IMR-90 (cell line): ENCODE results near the gene ARPIN. TPM values are rescaled to one million over a fixed set of nuclear protein-coding genes. Genes with fewer than 3 reads are reported as not detected.

Experiments used
- ATAC-seq: fragments of 200-7000 bp; cut with Tn5 transposase; 2 replicates; pipeline ENCODE4 v1.9.1; 2020; ENCODE audit warnings: low read depth, mild to moderate bottlenecking, moderate library complexity
- BruUV-seq: library from RNA; stranded (reverse); fragments of 400-500 nt; replicated peaks from 2 replicates; lab custom pipeline; 2021; lab: Mats Ljungman, UMichigan
- CTCF ChIA-PET: fragments of 300-600 bp; formaldehyde crosslinking; extraction: SDS; loops from one replicate; lab custom pipeline; 2021; ENCODE audit warnings: antibody characterized with exemption; lab: Yijun Ruan, JAX
- POLR2A ChIA-PET: fragments of 300-600 bp; sonication (Branson Sonifier 250); formaldehyde crosslinking; loops from one replicate; lab custom pipeline; 2022; ENCODE audit warnings: antibody characterized with exemption; ENCODE audit not compliant: unreplicated experiment; lab: Charles Lee
- DNase-seq: peaks from one replicate; pipeline ENCODE4 v3.0.0; 2013
- H2AFZ ChIP-seq: replicated peaks from 2 replicates; pipeline ENCODE3; 2013; ENCODE audit warnings: low read length, mild to moderate bottlenecking; ENCODE audit not compliant: poor library complexity
- H2AK5ac ChIP-seq: 2 replicates; pipeline ENCODE4 v1.6.1; 2013; ENCODE audit warnings: low read depth, low read length, inconsistent platforms
- H2AK9ac ChIP-seq: replicated peaks from 2 replicates; pipeline ENCODE3; 2013; ENCODE audit warnings: mild to moderate bottlenecking, low read depth, low read length, moderate library complexity; ENCODE audit not compliant: poor library complexity
- H2BK120ac ChIP-seq: 2 replicates; pipeline ENCODE4 v1.6.1; 2013; ENCODE audit warnings: low read depth, low read length, inconsistent platforms
- H2BK15ac ChIP-seq: 3 replicates; pipeline ENCODE4 v1.6.1; 2013; ENCODE audit warnings: low read depth, low read length, inconsistent platforms
- H2BK20ac ChIP-seq: 2 replicates; pipeline ENCODE4 v1.6.1; 2013; ENCODE audit warnings: low read depth, mild to moderate bottlenecking, inconsistent platforms, low read length, moderate library complexity
- H2BK5ac ChIP-seq: 2 replicates; pipeline ENCODE4 v1.6.1; 2013; ENCODE audit warnings: mild to moderate bottlenecking, low read depth, low read length, inconsistent platforms; ENCODE audit not compliant: poor library complexity, severe bottlenecking
- H3K14ac ChIP-seq: replicated peaks from 2 replicates; pipeline ENCODE4 v1.6.1; 2013; ENCODE audit warnings: low read depth, low read length, inconsistent platforms
- H3K18ac ChIP-seq: 2 replicates; pipeline ENCODE4 v1.6.1; 2013; ENCODE audit warnings: low read depth, low read length, control low read depth
- H3K23ac ChIP-seq: 2 replicates; pipeline ENCODE4 v1.6.1; 2013; ENCODE audit warnings: low read depth, low read length, inconsistent platforms
- H3K27ac ChIP-seq: 2 replicates; pipeline ENCODE4 v1.5.1; 2013; ENCODE audit warnings: mild to moderate bottlenecking, control low read depth, low read length; ENCODE audit not compliant: insufficient read depth
- H3K27me3 ChIP-seq: 2 replicates; pipeline ENCODE4 v1.6.1; 2013; ENCODE audit warnings: low read length; ENCODE audit not compliant: control insufficient read depth, insufficient read depth
- H3K36me3 ChIP-seq: 2 replicates; pipeline ENCODE4 v1.6.1; 2013; ENCODE audit warnings: low read length, mixed read lengths; ENCODE audit not compliant: control insufficient read depth, insufficient read depth
- H3K4ac ChIP-seq: 2 replicates; pipeline ENCODE4 v1.6.1; 2013; ENCODE audit warnings: low read depth, low read length, inconsistent platforms
- H3K4me1 ChIP-seq: 2 replicates; pipeline ENCODE4 v1.6.1; 2013; ENCODE audit warnings: low read length, mixed read lengths; ENCODE audit not compliant: control insufficient read depth, insufficient read depth
- H3K4me2 ChIP-seq: 2 replicates; pipeline ENCODE4 v1.6.1; 2013; ENCODE audit warnings: low read depth, mild to moderate bottlenecking, control low read depth, low read length, moderate library complexity
- H3K4me3 ChIP-seq: 2 replicates; pipeline ENCODE4 v1.5.1; 2013; ENCODE audit warnings: low read depth, mild to moderate bottlenecking, control low read depth, low read length, moderate library complexity; ENCODE audit not compliant: insufficient read depth
- H3K56ac ChIP-seq: 2 replicates; pipeline ENCODE4 v1.6.1; 2013; ENCODE audit warnings: low read length, inconsistent platforms; ENCODE audit not compliant: insufficient read depth; ENCODE audit errors: extremely low read depth
- H3K79me1 ChIP-seq, 2 experiments: 2 replicates each; pipeline ENCODE4 v1.6.1; 2013; ENCODE audit warnings: low read length in 2 of 2, inconsistent platforms in 1 of 2, low read depth in 1 of 2
- H3K9ac ChIP-seq: 2 replicates; pipeline ENCODE4 v1.6.1; 2013; ENCODE audit warnings: low read depth, low read length, control low read depth
- H3K9me1 ChIP-seq: 2 replicates; pipeline ENCODE4 v1.6.1; 2013; ENCODE audit warnings: low read length, inconsistent platforms; ENCODE audit not compliant: insufficient read depth
- H3K9me3 ChIP-seq: 2 replicates; pipeline ENCODE4 v1.6.1; 2013; ENCODE audit warnings: low read length; ENCODE audit not compliant: control insufficient read depth, insufficient read depth
- H4K20me1 ChIP-seq: 2 replicates; pipeline ENCODE4 v1.6.1; 2013; ENCODE audit warnings: low read length, inconsistent platforms; ENCODE audit not compliant: insufficient read depth
- H4K5ac ChIP-seq: 2 replicates; pipeline ENCODE4 v1.6.1; 2013; ENCODE audit warnings: mild to moderate bottlenecking, low read depth, low read length, control low read depth
- H4K8ac ChIP-seq, 2 experiments: 2 replicates each; pipeline ENCODE4 v1.6.1; 2013; ENCODE audit warnings: low read depth in 2 of 2, low read length in 2 of 2, control low read depth in 1 of 2, inconsistent platforms in 1 of 2
- H4K91ac ChIP-seq: 2 replicates; pipeline ENCODE4 v1.6.1; 2013; ENCODE audit warnings: low read depth, low read length, inconsistent platforms; ENCODE audit not compliant: insufficient read depth
- BHLHE40 ChIP-seq: fragments of 150-350 bp; IDR thresholded peaks from 2 replicates; pipeline ENCODE4 v1.6.1; 2016; ENCODE audit warnings: mild to moderate bottlenecking, low read depth, low read length
- CEBPB ChIP-seq: IDR thresholded peaks from 2 replicates; pipeline ENCODE4 v1.6.1; 2012; ENCODE audit warnings: low read depth, low read length, improper control_type of control experiment
- CHD1 ChIP-seq: IDR thresholded peaks from 2 replicates; pipeline ENCODE4 v1.6.1; 2012; ENCODE audit warnings: low read depth, low read length, improper control_type of control experiment
- CTCF ChIP-seq: conservative IDR thresholded peaks from 2 replicates; pipeline ENCODE4 v1.5.1; 2012; ENCODE audit warnings: mild to moderate bottlenecking, low read depth, low read length, improper control_type of control experiment
- FOS ChIP-seq: fragments of 150-350 bp; IDR thresholded peaks from 2 replicates; pipeline ENCODE4 v1.6.1; 2016; ENCODE audit warnings: low read depth, low read length
- MAFK ChIP-seq: IDR thresholded peaks from 2 replicates; pipeline ENCODE4 v1.6.1; 2012; ENCODE audit warnings: low read depth, low read length, improper control_type of control experiment
- MXI1 ChIP-seq: IDR thresholded peaks from 2 replicates; pipeline ENCODE4 v1.6.1; 2012; ENCODE audit warnings: low read depth, mild to moderate bottlenecking, low read length, moderate library complexity, borderline replicate concordance
- RAD21 ChIP-seq: IDR thresholded peaks from 2 replicates; pipeline ENCODE4 v1.6.1; 2012; ENCODE audit warnings: low read length, improper control_type of control experiment
- RCOR1 ChIP-seq: IDR thresholded peaks from 2 replicates; pipeline ENCODE4 v1.6.1; 2012; ENCODE audit warnings: mild to moderate bottlenecking, low read length, improper control_type of control experiment; ENCODE audit not compliant: insufficient replicate concordance
- SMC3 ChIP-seq: fragments of 150-350 bp; IDR thresholded peaks from 2 replicates; pipeline ENCODE4 v1.6.1; 2016; ENCODE audit warnings: low read depth, mild to moderate bottlenecking, antibody characterized with exemption, low read length, moderate library complexity
- WGBS, 2 experiments: methylation state at CpG; one replicate each; pipeline versions ENCODE4 v1.1.5 to v1.1.7; 2013; ENCODE audit warnings: missing lambda C conversion rate in 2 of 2; ENCODE audit not compliant: insufficient read length in 1 of 2; ENCODE audit errors: extremely low coverage in 2 of 2; 5-methylcytosine and 5-hydroxymethylcytosine counted together
- dilution Hi-C: fragments of 300-500 bp; cut with HindIII; formaldehyde crosslinking; loops from one replicate; pipeline ENCODE4 v1.14.3; 2018; ENCODE audit warnings: low sequenced_read_pairs; ENCODE audit not compliant: unreplicated experiment
- in situ Hi-C: fragments of 300-500 bp; cut with MboI; formaldehyde crosslinking; loops from 3 replicates; pipeline ENCODE4 v1.14.3; 2019; ENCODE audit warnings: low sequenced_read_pairs, inconsistent platforms, mixed read lengths
- intact Hi-C: fragments of 100-400 bp; cut with micrococcal nuclease; formaldehyde crosslinking; loops from 2 replicates; pipeline ENCODE4 v1.10.0; 2022
- polyA plus RNA-seq, 3 experiments: library from polyadenylated mRNA; depleted of rRNA; stranded (reverse); fragments of >200 nt; gene quantifications; 2 replicates each; pipeline ENCODE4 v1.2.3, GENCODE V29; 2012; ENCODE audit warnings: low replicate concordance in 1 of 3
- total RNA-seq: library from RNA; depleted of rRNA; stranded (reverse); fragments of >200 nt; gene quantifications from 2 replicates; pipeline ENCODE4 v1.2.3, GENCODE V29; 2012
- TF ChIP-seq, protein P1 (sequence below): fragments of 150-350 bp; IDR thresholded peaks from 2 replicates; pipeline ENCODE4 v1.6.1; 2017; ENCODE audit warnings: mild to moderate bottlenecking, antibody characterized with exemption, low read length, low read depth
- TF ChIP-seq, protein P2 (sequence below): fragments of 150-350 bp; IDR thresholded peaks from 2 replicates; pipeline ENCODE4 v1.6.1; 2016; ENCODE audit warnings: low read depth, mild to moderate bottlenecking, low read length, moderate library complexity, borderline replicate concordance

ARPIN gene
- total and polyA plus RNA-seq, 2 of the 4 experiments (the other 2 are of a cell fraction) = 3.9 to 8.8 TPM

- TF ChIP-seq RCOR1 = peak; percentile 97
- TF ChIP-seq, protein P1, sequence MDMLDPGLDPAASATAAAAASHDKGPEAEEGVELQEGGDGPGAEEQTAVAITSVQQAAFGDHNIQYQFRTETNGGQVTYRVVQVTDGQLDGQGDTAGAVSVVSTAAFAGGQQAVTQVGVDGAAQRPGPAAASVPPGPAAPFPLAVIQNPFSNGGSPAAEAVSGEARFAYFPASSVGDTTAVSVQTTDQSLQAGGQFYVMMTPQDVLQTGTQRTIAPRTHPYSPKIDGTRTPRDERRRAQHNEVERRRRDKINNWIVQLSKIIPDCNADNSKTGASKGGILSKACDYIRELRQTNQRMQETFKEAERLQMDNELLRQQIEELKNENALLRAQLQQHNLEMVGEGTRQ = 0 out of 2 replicates have a peak, but pooled peaks have one; percentile 5
Observed at GRCh38 chr15:89893696-89894447, 18.9 kb downstream of the ARPIN start, which contains the start of gene AP3S2 (continued).

- in situ Hi-C loops = loop anchor here (10.0 kb wide), 1 partner anchor 332 kb away; no protein-coding TSS in a partner anchor
- ATAC-seq (no peak), DNase-seq (peak; percentile 5)
- Histone ChIP-seq H3K79me1 (peaks cover 13 to 31% of the 10 kb centered on the region in 2 experiments; a peak in 3 of 4 replicates), H3K56ac (no peak overlapping the region; the same call in 1 of the 2 replicates), H3K27ac (no peak overlapping the region), H2AK5ac (no peak overlapping the region), H4K5ac (no peak overlapping the region), H3K23ac (peak overlapping the region; percentile 48; the same call in 1 of the 2 replicates), H3K4me2 (peak overlapping the region; percentile 81), H2BK120ac (no peak overlapping the region), H3K36me3 (peaks cover 4% of the 10 kb centered on the region), H2AK9ac (no peak overlapping the region), H3K9ac (peak overlapping the region; percentile 88; the same call in 1 of the 2 replicates), H4K8ac (peak overlapping the region; percentile 73 to 87), H2BK15ac (no peak overlapping the region), H3K4ac (no peak overlapping the region; the same call in 1 of the 2 replicates), H4K20me1 (no peaks in the 10 kb centered on the region), H3K4me3 (peak overlapping the region; percentile 77), H3K18ac (no peak overlapping the region), H3K9me1 (no peaks in the 10 kb centered on the region), H3K4me1 (no peaks in the 10 kb centered on the region), H4K91ac (no peak overlapping the region), H3K9me3 (no peaks in the 10 kb centered on the region), H2BK5ac (peak overlapping the region; percentile 68), H2AFZ (no peak overlapping the region), H2BK20ac (no peak overlapping the region), H3K14ac (no peak overlapping the region), H3K27me3 (no peaks in the 10 kb centered on the region)
- dilution Hi-C loops = no loop called here
- intact Hi-C loops = loop anchor here (5.0 kb wide), 1 partner anchor 339 kb away; the partner anchor contains the start of genes CIB1 and GDPGP1
- POLR2A ChIA-PET = no interaction called here
- BruUV-seq = no TSS peak
- no CpG with 5 or more reads among the region's 6 CpGs for WGBS, 2 experiments
- CTCF ChIA-PET = no interaction called here
- TF ChIP-seq CHD1 (no peak), BHLHE40 (no peak), RAD21 (no peak), SMC3 (no peak), FOS (no peak), CTCF (no peak), MAFK (no peak), MXI1 (no peak), CEBPB (no peak)
- TF ChIP-seq, protein P2, sequence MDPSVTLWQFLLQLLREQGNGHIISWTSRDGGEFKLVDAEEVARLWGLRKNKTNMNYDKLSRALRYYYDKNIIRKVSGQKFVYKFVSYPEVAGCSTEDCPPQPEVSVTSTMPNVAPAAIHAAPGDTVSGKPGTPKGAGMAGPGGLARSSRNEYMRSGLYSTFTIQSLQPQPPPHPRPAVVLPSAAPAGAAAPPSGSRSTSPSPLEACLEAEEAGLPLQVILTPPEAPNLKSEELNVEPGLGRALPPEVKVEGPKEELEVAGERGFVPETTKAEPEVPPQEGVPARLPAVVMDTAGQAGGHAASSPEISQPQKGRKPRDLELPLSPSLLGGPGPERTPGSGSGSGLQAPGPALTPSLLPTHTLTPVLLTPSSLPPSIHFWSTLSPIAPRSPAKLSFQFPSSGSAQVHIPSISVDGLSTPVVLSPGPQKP = no peak
Observed at GRCh38 chr15:89893027-89893426, 19.7 kb downstream of the ARPIN start.
